ENCODE data around the gene GOPC.
A peak's percentile ranks its signal among the peaks of the same experiment; 100 is the strongest.
"Not testable (repeated sequence)": the region's sequence is repeated elsewhere in the genome, so short reads cannot be mapped to it uniquely, and the experiment has no call there.

The GOPC gene

DNA sequence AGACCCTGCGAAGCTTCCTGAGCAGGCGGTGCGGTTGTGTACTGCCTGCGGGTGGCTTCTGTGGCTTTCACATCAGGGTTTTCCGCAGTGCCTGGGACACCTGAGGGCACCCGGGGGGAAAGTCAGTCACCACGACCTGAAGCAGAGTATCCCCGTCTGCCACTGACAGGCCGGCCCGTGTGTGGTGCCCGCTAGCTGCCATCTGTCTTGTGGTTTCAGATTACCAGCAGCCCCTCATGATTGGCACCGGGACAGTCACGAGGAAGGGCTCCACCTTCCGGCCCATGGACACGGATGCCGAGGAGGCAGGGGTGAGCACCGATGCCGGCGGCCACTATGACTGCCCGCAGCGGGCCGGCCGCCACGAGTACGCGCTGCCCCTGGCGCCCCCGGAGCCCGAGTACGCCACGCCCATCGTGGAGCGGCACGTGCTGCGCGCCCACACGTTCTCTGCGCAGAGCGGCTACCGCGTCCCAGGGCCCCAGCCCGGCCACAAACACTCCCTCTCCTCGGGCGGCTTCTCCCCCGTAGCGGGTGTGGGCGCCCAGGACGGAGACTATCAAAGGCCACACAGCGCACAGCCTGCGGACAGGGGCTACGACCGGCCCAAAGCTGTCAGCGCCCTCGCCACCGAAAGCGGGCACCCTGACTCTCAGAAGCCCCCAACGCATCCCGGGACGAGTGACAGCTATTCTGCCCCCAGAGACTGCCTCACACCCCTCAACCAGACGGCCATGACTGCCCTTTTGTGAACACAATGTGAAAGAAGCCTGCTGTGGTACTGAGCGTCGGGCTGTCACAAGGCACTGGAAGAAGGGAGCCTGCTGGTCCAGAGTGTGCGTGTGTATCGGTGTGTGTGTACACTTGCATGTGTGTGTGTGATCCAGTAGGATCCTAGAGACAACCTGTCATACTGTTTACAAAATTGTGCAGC lies 54.4 kb downstream of the GOPC start:
- DNase-seq, result peak; percentile 61

GRCh38 chr6:117546674-117547073 lies 55.6 kb downstream of the GOPC start:
- no peak for DNase-seq

DNA sequence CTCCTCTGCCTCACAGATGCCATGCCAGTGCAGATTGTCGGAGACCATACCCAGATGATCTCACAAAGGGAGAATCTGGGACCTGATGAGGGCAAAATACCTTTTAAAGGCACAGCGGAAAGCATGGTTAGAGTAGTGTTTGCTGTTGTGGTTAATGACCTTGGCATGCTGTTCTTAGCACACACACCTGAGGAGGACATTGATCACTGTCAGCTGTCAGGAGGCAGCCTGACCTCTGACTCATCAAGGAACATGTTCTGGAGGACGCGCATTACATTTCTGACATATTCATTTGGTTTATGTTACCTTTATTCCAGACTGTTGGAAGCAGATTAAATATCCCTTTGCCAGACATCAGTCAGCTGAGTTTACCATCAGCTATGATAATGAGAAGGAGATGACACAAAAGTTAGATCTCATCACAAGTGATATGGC lies 57.1 kb downstream of the GOPC start:
- DNase-seq, result no peak

DNA sequence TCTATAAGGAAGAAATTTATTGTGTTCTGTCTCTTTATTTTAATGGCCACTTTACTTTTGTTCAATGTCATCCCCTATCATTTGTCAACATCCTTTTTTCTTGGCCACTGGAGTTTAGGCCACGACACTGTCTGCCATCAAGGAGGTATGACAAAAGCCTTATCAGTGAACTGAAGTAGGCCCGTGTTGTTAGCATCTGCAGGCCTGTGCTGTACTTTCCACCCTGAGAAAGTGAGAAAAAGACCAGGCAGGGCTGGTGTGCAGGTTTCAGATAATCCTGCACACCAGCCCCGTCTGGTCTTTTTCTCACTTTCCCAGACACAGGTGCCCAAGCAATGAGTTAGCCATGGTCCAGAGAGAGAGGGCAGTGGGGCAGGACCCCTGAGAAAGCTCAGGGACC lies 57.6 kb downstream of the GOPC start:
- no peak for DNase-seq

GRCh38 chr6:117542493-117542892 lies 59.8 kb downstream of the GOPC start:
- DNase-seq, result no peak

DNA sequence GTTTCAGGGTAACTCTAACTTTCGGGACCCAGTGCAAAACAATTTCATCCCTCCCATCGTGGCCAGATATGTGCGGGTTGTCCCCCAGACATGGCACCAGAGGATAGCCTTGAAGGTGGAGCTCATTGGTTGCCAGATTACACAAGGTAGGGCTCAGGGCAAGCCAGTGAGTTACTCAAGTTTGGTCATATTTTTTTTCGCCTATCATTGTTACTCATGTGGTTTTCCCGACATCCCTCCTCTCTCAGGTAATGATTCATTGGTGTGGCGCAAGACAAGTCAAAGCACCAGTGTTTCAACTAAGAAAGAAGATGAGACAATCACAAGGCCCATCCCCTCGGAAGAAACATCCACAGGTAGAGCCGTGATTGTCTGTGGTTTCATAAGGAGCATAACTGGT lies 61.6 kb downstream of the GOPC start:
- DNase-seq, result no peak

DNA sequence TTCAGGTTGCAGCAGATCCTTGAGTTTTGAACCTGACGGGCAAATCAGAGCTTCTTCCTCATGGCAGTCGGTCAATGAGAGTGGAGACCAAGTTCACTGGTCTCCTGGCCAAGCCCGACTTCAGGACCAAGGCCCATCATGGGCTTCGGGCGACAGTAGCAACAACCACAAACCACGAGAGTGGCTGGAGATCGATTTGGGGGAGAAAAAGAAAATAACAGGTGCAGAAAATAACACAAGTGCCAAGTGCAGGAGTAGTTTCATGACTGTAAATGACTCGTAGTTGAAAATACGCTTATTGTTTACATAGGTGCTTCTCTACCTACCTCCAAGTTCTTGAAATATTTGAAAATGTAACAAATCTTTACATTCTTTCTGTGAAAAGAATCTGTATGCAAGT lies 63.7 kb downstream of the GOPC start:
- DNase-seq, result no peak

GRCh38 chr6:117536317-117536716 lies 66.0 kb downstream of the GOPC start:
- no peak for DNase-seq

DNA sequence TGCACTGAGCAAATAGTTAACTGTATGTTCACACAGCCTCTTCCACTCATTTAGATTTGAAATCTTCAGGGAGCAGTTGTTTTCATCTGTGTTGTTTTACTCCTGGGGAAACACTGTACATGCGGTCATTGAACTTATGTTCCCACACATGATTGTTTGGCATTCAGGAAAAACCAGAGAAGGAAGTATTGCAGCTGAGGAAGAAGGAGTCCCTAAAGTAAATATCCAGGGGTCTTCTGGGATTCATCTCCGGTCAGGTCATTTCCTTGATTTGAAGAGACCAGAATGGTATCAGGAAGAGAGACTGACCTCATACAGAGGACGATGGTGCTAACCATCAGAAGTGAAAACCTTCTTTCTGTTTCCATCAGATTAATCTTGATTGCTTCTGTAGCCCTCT lies 67.3 kb downstream of the GOPC start:
- DNase-seq, result no peak

GRCh38 chr6:117533775-117534174 lies 68.5 kb downstream of the GOPC start:
- DNase-seq, result no peak

DNA sequence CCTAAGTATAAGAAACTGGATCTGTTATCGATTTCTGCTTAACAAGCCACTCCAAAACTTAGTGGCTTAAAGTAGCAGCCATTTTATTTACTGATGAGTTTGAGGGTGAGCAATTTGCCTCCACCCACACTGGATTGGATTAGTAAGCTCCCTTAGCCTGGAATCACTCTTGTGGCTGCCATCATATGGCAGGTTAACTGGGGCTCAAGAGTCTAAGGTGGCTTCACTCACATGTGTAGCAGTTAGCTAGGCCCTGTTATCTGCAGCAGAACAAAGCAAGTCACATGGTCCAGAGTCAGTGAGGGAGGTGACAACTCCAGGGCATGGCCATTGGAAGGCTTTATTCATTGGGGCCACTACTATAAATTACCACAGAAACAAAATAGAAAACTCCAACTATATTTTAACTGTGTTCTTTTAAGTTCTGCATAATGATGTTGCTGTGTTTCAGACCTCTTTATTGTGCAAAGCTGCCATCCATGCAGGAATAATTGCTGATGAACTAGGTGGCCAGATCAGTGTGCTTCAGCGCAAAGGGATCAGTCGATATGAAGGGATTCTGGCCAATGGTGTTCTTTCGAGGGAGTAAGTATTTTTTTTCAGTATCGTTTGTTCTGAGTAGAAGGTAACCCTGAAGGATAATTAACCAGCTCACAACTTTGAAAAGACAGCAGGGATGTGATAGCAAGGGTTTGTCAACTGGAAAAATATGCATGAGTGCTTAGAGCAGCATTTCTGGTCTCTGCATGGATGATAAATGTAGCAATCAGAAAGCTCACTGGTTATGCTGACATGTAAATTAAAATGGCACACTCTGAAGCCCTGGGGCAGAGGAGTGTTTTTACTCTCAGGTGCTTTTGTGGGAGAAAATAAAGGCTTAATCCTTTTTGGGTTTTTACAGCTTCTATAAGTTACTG lies 70.2 kb downstream of the GOPC start:
- DNase-seq, result no peak

DNA sequence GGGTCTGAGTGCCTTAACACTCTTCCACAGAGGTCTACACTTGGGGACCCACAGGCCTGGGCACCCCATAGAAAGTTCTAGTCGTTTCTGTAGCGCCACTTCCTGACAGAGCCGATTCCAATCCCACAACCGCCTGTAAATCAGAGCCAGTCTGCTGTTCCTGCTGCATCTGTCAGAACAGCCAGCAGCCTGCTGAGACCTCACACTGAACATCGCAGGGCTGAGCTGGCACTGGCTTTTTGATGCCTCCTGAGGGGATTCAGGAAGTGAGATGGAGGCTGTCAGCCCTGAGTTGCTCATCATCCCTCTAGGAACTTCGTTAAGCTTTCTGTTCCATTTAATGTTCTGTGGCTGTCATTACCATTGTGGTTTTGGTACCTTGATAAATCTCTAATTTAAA lies 71.0 kb downstream of the GOPC start:
- no peak for DNase-seq

GRCh38 chr6:117530467-117531242 lies 71.7 kb downstream of the GOPC start:
- DNase-seq, result no peak

DNA sequence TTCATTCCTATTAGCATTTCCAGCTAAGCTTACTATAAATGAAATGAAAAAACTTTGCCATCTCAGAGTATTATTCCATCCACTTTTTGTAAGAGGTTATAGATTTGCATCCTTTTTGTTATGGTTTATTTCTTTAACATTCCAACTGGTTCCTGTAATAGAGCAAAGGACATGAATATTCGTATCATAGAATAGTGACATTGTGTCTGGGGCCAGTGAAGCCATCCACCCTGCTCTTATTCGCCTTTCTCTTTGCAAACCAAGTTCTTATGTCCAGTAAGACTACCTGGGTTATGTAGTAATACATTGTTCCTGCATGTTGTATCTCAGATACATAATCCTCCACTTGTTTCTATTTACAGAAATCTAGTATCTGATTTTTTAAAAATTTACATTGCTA lies 76.7 kb downstream of the GOPC start:
- no peak for DNase-seq

DNA sequence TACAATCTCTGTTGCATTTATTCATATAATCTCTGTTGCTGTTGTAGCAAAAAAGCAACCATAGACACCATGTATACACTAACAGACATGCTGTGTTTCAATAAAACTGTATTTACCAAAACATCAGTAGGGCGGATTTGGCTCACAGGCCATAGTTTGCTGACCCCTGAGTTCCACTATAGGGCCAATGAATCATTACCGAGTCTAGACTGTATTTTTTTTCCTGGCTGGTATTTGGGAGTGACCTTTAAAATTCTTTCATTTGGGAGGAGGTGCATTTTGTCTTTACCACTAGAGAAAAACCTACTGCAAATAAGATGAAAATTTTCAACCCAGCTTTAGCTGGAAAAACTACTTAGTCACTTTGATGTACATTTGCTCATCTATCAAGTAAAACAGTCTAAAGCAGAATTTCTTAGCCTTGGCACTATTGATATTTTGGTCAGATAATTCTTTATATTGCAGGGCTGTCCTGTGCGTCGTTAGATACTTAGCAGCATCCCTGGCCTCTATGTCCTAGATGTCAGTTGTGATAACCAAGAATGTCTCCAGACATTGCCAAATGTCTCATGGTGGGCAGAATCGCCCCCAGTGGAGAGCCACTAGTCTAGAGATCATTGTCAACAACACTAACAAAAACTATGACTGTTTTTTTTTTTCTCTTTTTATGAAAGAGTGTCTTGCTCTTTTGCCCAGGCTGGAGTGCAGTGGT lies 80.4 kb downstream of the GOPC start:
- no peak for DNase-seq

DNA sequence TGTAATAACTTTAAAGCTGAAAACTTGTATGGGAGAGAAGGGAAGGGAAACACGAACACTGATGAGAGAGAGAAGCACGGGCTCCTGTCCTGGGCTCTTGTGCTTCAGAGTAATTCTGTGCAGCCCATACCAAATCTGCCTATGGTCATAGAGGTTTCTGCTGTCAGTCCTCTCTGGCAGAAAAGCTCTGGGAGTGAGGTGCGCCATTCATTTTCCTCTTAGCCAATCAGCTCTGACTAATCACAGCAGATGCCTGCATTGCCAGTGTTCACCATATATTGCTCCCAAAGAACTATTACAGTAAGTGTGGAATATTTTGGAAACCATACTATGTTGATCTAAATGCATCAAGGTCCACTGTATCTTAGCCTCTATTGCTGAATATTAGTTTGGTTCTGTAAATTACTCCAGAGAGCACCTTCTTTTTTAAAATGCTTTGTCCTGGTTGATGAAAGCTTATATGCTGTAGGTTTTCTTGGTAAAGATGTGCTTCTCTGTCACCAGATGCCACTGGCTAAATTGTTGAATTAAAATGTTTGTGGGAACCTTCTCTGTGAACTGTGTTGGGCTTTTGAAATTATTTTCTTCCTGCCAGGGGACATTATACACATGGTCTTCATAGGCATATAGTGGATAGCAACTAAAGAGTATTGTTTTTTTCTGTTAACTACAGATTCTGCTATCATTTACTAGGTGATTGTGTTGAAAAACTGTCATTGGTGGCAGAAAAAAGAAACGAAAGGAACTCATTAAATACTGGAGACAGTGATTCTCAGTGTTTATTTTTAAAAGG lies 81.5 kb downstream of the GOPC start:
- no peak for DNase-seq

DNA sequence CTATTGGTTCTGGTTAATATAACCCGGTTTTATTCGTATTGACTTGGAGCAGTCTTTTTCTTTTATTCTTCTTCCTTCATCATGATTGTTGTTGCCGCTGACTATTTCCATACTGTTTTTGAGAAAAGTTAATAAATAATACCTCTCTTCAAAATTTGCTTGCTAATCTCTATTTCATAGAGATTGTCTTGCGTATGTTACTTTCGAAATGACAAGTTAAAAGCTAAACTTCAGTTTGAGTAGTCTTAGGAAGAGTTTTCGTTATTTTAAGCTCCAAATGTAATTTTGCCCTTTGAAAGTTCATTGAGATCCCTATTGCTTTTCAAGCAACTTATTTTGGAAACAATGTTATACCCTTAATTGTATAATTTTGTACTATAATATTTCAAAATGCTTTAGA lies 83.4 kb downstream of the GOPC start:
- no peak for DNase-seq

DNA sequence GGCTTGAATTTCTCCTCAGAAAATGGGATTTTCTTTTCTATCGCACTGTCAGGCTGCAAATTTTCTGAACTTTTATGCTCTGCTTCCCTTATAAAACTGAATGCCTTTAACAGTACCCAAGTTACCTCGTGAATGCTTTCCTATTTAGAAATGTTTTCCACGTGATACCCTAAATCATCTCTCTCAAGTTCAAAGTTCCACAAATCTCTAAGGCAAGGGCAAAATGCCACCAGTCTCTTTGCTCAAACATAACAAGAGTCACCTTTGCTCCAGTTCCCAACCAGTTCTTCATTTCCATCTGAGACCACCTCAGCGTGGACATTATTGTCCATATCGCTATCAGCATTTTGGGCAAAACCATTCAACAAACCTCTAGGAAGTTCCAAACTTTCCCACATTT lies 84.3 kb downstream of the GOPC start:
- DNase-seq, result not testable (repeated sequence)

DNA sequence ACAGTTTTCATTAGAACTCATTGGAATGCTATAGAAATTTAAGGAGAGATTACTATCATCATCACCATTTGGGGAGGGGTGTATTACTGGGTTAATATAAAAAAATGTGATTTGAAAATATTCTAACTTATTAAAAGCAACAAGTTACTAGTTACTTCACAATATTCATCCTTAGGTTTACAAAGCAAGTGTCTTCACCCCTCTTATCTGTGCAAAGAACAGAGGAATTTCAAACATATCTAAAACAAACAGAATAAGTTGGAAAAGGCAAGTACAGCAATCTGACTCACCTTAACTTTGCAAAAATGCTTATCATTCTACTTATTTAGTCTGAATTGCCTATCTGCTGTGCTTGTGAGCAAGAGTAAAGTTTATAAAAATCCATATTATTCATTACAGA lies 87.0 kb downstream of the GOPC start:
- DNase-seq, result no peak

- DNase-seq, result no peak
Measured at GRCh38 chr6:117514655-117515054, 87.7 kb downstream of the GOPC start.

GRCh38 chr6:117513778-117514365 lies 88.4 kb downstream of the GOPC start:
- no peak for DNase-seq
